ENCODE data around the gene DAB1. TPM values are rescaled to one million over a fixed set of nuclear protein-coding genes. Genes with fewer than 3 reads are reported as not detected.

Gene DAB1
- total RNA-seq, 1 donor from 2014 or later = 14.6 TPM

DNA sequence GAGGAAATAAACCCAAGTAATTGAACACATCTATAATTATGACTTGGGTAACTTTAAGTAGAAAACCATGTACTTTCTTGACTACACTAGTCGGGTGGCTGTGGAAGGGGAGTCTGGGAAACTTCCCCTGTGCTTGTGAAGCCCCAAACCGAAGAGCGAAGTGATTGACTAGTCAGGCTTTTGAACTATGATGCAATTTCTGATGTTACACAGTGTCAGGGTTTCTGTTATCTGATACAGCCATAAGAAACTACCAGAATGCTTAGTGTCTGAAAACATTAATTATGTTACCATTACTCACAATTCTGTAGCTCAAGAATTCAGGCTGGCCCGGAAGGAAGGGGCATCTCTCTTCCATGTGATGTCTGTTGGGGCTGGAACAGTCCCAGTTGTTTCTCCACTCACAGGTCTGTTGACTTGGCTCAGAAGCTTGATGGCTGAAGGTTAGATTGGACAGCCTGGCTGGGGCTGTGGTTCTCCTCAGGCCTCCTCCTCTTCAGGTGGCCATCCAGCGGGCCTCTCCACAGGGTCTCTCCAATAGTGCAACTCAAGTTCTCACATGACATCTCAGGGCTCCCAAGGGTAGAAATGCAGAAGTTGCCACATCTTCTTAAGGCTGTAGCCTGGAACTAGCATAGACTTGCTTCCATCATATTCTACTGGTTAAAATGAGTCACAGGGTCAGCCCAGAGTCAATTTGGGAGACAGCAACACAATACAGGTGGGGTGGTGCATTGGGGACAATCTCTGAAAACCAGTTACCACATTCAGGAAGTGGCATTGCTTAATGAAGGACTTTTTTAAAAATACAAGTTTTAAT, 449.7 kb downstream of the DAB1 start:
- no peaks in the 10 kb centered on the region for H3K36me3 Mint-ChIP-seq

GRCh38 chr1:56972976-56973375, 450.9 kb downstream of the DAB1 start:
- Histone ChIP-seq H3K4me3 (no peak overlapping the region), H3K79me2 (ENCODE audit: low read depth) (no peaks in the 10 kb centered on the region), H3K27me3 (no peaks in the 10 kb centered on the region), H4K20me1 (ENCODE audit: low read depth) (no peaks in the 10 kb centered on the region), H3F3A (ENCODE audit: low read depth) (no peaks in the 10 kb centered on the region), H3K4me1 (peaks cover 8% of the 10 kb centered on the region), H3K9ac (no peak overlapping the region), H2AFZ (replicated peaks) (no peak overlapping the region), H3K27ac (no peak overlapping the region), H3K9me3 (ENCODE audit: low read depth) (no peaks in the 10 kb centered on the region), H3K4me2 (no peak overlapping the region), H3K36me3 (no peaks in the 10 kb centered on the region)
- Mint-ChIP-seq H3K4me1 (no peaks in the 10 kb centered on the region), H3K27me3 (ENCODE audit: insufficient read depth, low read depth) (peaks cover 7% of the 10 kb centered on the region), H3K36me3 (no peaks in the 10 kb centered on the region), H3K4me3 (no peak overlapping the region), H3K9me3 (no peaks in the 10 kb centered on the region), H3K27ac (no peak overlapping the region)
- DNase-seq (ENCODE audit: low spot score) = no peak
- TF ChIP-seq EZH2 (IDR thresholded peaks at IDR 0.05) = no peak
- TF ChIP-seq EZH2phosphoT487 (IDR thresholded peaks at IDR 0.05) = no peak
- TF ChIP-seq CTCF (IDR thresholded peaks at IDR 0.05) = no peak

More for the DNA sequence above, 449.7 kb downstream of the DAB1 start:
- no peak for DNase-seq (ENCODE audit: low spot score)
- Histone ChIP-seq H3K4me3 (no peak overlapping the region), H3K9ac (no peak overlapping the region), H3K79me2 (ENCODE audit: low read depth) (no peaks in the 10 kb centered on the region), H3K27me3 (no peaks in the 10 kb centered on the region), H3K4me2 (no peak overlapping the region), H3K4me1 (peaks cover 8% of the 10 kb centered on the region), H3K9me3 (ENCODE audit: low read depth) (no peaks in the 10 kb centered on the region), H4K20me1 (ENCODE audit: low read depth) (no peaks in the 10 kb centered on the region), H3F3A (ENCODE audit: low read depth) (no peaks in the 10 kb centered on the region), H3K36me3 (no peaks in the 10 kb centered on the region), H3K27ac (no peak overlapping the region), H2AFZ (replicated peaks) (no peak overlapping the region)
- Mint-ChIP-seq H3K9me3 (no peaks in the 10 kb centered on the region), H3K27ac (no peak overlapping the region), H3K4me1 (no peaks in the 10 kb centered on the region), H3K27me3 (ENCODE audit: insufficient read depth, low read depth) (peaks cover 2% of the 10 kb centered on the region), H3K4me3 (no peak overlapping the region)
- no peak for TF ChIP-seq CTCF (IDR thresholded peaks at IDR 0.05)
- TF ChIP-seq EZH2 (IDR thresholded peaks at IDR 0.05) = no peak
- TF ChIP-seq EZH2phosphoT487 (IDR thresholded peaks at IDR 0.05) = no peak

DNA sequence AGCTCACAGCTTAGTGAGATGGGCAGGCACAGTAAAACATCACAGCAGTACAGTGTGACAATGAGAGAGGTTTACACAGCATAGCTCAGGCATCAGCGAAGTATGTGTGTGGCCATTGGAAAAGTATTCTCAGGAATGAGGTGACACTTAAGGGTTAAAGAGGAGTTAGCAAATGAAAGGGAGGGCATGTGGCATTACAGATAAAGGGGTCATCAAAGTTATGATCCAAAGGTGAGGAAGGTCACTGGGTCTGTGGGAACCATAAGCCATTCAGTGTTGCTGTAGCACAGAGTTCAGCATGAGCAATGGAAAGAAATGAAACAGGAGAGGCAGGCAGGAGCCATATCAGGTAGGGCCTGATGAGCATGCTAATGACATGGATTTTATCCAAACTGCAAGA, 453.6 kb downstream of the DAB1 start:
- no peaks in the 10 kb centered on the region for H3K9me3 Mint-ChIP-seq
- H3K4me1 Mint-ChIP-seq = peaks cover 2% of the 10 kb centered on the region
- Histone ChIP-seq H2AFZ (replicated peaks) (no peak overlapping the region), H3K9ac (no peak overlapping the region), H3K4me1 (peaks cover 8% of the 10 kb centered on the region), H3K9me3 (ENCODE audit: low read depth) (no peaks in the 10 kb centered on the region), H3K27me3 (no peaks in the 10 kb centered on the region), H3F3A (ENCODE audit: low read depth) (no peaks in the 10 kb centered on the region), H3K27ac (no peak overlapping the region), H3K79me2 (ENCODE audit: low read depth) (no peaks in the 10 kb centered on the region), H3K4me3 (no peak overlapping the region), H4K20me1 (ENCODE audit: low read depth) (no peaks in the 10 kb centered on the region), H3K4me2 (no peak overlapping the region), H3K36me3 (no peaks in the 10 kb centered on the region)
- TF ChIP-seq CTCF (IDR thresholded peaks at IDR 0.05) = no peak
- no peak for TF ChIP-seq EZH2 (IDR thresholded peaks at IDR 0.05)
- TF ChIP-seq EZH2phosphoT487 (IDR thresholded peaks at IDR 0.05) = no peak
- DNase-seq (ENCODE audit: low spot score) = no peak
- no peak overlapping the region for H3K4me3 Mint-ChIP-seq
- peaks cover 5% of the 10 kb centered on the region for H3K27me3 Mint-ChIP-seq (ENCODE audit: insufficient read depth, low read depth)
- no peak overlapping the region for H3K27ac Mint-ChIP-seq
- H3K36me3 Mint-ChIP-seq = no peaks in the 10 kb centered on the region

All from neural progenitor cell (in vitro differentiated cells).